K562 (cell line): ENCODE measurements around the gene UQCR11. TPM values are rescaled to one million over a fixed set of nuclear protein-coding genes. Genes with fewer than 3 reads are reported as not detected.

Experiments used
- BRCA1 ChIP-seq, 2 experiments: fragments of 450-650 bp in 1 of 2; sonication (generic) in 1 of 2; formaldehyde crosslinking in 1 of 2; IDR thresholded peaks; 2 replicates each; pipeline versions ENCODE4 v1.5.0 to v1.6.1; 2017 to 2020; ENCODE audit warnings: mild to moderate bottlenecking in 1 of 2, missing genetic modification reagents in 1 of 2
- ESRRB ChIP-seq: fragments of 250-450 bp; sonication (Bioruptor Pico); IDR thresholded peaks from 2 replicates; pipeline ENCODE4 v1.5.0; 2020; ENCODE audit warnings: mild to moderate bottlenecking, moderate library complexity, borderline replicate concordance
- ETS2 ChIP-seq: IDR thresholded peaks from 2 replicates; pipeline ENCODE4 v1.6.1; 2016; ENCODE audit warnings: borderline replicate concordance, missing genetic modification characterization, mild to moderate bottlenecking, moderate library complexity, missing compliant biosample characterization; ENCODE audit not compliant: poor library complexity, severe bottlenecking
- FOS ChIP-seq: IDR thresholded peaks from 3 replicates; pipeline ENCODE4 v1.6.1; 2011; ENCODE audit not compliant: insufficient read length; ENCODE audit errors: extremely low read depth
- GATAD2B ChIP-seq: fragments of 450-650 bp; IDR thresholded peaks from 2 replicates; pipeline ENCODE4 v1.6.1; 2017; ENCODE audit warnings: mild to moderate bottlenecking, borderline replicate concordance
- HCFC1 ChIP-seq: IDR thresholded peaks from 2 replicates; pipeline ENCODE4 v1.6.1; 2012; ENCODE audit warnings: low read depth, low read length, improper control_type of control experiment
- HDAC3 ChIP-seq: fragments of 450-650 bp; IDR thresholded peaks from 2 replicates; pipeline ENCODE4 v1.6.1; 2018; ENCODE audit warnings: borderline replicate concordance, mild to moderate bottlenecking, moderate library complexity; ENCODE audit not compliant: partially characterized antibody
- HEY1 ChIP-seq: fragments of 250-450 bp; sonication (Bioruptor Pico); IDR thresholded peaks from 2 replicates; pipeline ENCODE4 v1.5.0; 2020; ENCODE audit warnings: mild to moderate bottlenecking, moderate library complexity, borderline replicate concordance
- KDM5B ChIP-seq: fragments of 200-600 bp; sonication (generic); IDR thresholded peaks from 2 replicates; pipeline ENCODE4 v1.6.1; 2012; ENCODE audit warnings: low read depth, mild to moderate bottlenecking, moderate library complexity, low read length, control low read depth, inconsistent platforms; ENCODE audit not compliant: insufficient replicate concordance
- KLF6 ChIP-seq: fragments of 250-450 bp; sonication (Bioruptor Pico); IDR thresholded peaks from 2 replicates; pipeline ENCODE4 v1.4.0; 2020; ENCODE audit warnings: mild to moderate bottlenecking, moderate library complexity, borderline replicate concordance
- NCOA2 ChIP-seq, 2 experiments: fragments of 450-650 bp; IDR thresholded peaks; 2 replicates each; pipeline ENCODE4 v1.6.1; 2018; ENCODE audit warnings: mild to moderate bottlenecking in 2 of 2, moderate library complexity in 1 of 2; ENCODE audit not compliant: partially characterized antibody in 2 of 2
- NFATC3 ChIP-seq: fragments of 450-650 bp; IDR thresholded peaks from 2 replicates; pipeline ENCODE4 v1.6.1; 2017; ENCODE audit warnings: mild to moderate bottlenecking
- POLR2AphosphoS5 ChIP-seq: IDR thresholded peaks from 2 replicates; pipeline ENCODE4 v1.6.1; 2011; ENCODE audit warnings: mild to moderate bottlenecking, low read depth, low read length, moderate library complexity; ENCODE audit not compliant: control insufficient read depth, insufficient read depth
- PYGO2 ChIP-seq: fragments of 450-650 bp; IDR thresholded peaks from 2 replicates; pipeline ENCODE4 v1.6.1; 2016; ENCODE audit warnings: mild to moderate bottlenecking, missing genetic modification characterization, moderate library complexity, missing compliant biosample characterization
- RBM39 ChIP-seq: fragments of 200-400 bp; formaldehyde crosslinking; optimal IDR thresholded peaks from 2 replicates; pipeline ENCODE3; 2018; ENCODE audit warnings: low read depth, low read length
- SMAD2 ChIP-seq: fragments of 150-350 bp; IDR thresholded peaks from 2 replicates; pipeline ENCODE4 v1.6.1; 2014; ENCODE audit warnings: low read depth, mild to moderate bottlenecking, low read length
- SPI1 ChIP-seq: IDR thresholded peaks from 2 replicates; pipeline ENCODE4 v1.6.1; 2011; ENCODE audit warnings: low read depth, low read length, control low read depth, borderline replicate concordance
- SREBF2 ChIP-seq: sonication (generic); formaldehyde crosslinking; IDR thresholded peaks from 2 replicates; pipeline ENCODE4 v1.4.0; 2020; ENCODE audit warnings: mild to moderate bottlenecking, missing genetic modification reagents
- ZNF398 ChIP-seq: fragments of 250-450 bp; sonication (Bioruptor Pico); IDR thresholded peaks from 2 replicates; pipeline ENCODE4 v1.8.0; 2021; ENCODE audit warnings: moderate library complexity, mild to moderate bottlenecking, inconsistent platforms
- ZNF75A ChIP-seq: fragments of 450-650 bp; formaldehyde crosslinking; IDR thresholded peaks from 2 replicates; pipeline ENCODE4 v1.4.0; 2020; ENCODE audit warnings: mild to moderate bottlenecking
- ZNF764 ChIP-seq: fragments of 250-450 bp; sonication (Bioruptor Pico); IDR thresholded peaks from 2 replicates; pipeline ENCODE4 v1.4.0; 2020; ENCODE audit warnings: low read depth, mild to moderate bottlenecking, moderate library complexity
- polyA plus RNA-seq, 8 experiments: library from polyadenylated mRNA; depleted of rRNA in 4 of 8; stranded (reverse) in 5 of 8; unstranded in 3 of 8; fragments of >200 nt; fragmentation: Nextera tagmentation in 2 of 8; fragmentation: Illumina TruSeq in 1 of 8; extraction: Ambion mirVana in 2 of 8; extraction: Trizol in 1 of 8; gene quantifications; 2 replicates each; pipeline versions ENCODE4 v1.2.1 to v1.2.3, GENCODE V29; 2011 to 2014; ENCODE audit warnings: inconsistent platforms in 1 of 8, missing spikeins in 1 of 8
- total RNA-seq, 7 experiments: library from RNA; depleted of rRNA in 6 of 7; stranded (reverse); fragments of >200 nt in 6 of 7; fragmentation: Illumina TruSeq in 2 of 7; extraction: Trizol in 2 of 7; gene quantifications; 2 replicates each; pipeline versions ENCODE4 v1.2.1 to v1.2.3, GENCODE V29; 2011 to 2021; ENCODE audit warnings: low replicate concordance in 1 of 7
- TF ChIP-seq, protein P1 (sequence below): fragments of 450-650 bp; IDR thresholded peaks from 2 replicates; pipeline ENCODE4 v1.6.1; 2017; ENCODE audit warnings: antibody characterized with exemption, mild to moderate bottlenecking

The UQCR11 gene
- total and polyA plus RNA-seq, 9 of the 15 experiments (the other 6 are each of a cell fraction or from before 2014, with no cell fraction given): 57.6 to 394 (median 259) TPM

DNA sequence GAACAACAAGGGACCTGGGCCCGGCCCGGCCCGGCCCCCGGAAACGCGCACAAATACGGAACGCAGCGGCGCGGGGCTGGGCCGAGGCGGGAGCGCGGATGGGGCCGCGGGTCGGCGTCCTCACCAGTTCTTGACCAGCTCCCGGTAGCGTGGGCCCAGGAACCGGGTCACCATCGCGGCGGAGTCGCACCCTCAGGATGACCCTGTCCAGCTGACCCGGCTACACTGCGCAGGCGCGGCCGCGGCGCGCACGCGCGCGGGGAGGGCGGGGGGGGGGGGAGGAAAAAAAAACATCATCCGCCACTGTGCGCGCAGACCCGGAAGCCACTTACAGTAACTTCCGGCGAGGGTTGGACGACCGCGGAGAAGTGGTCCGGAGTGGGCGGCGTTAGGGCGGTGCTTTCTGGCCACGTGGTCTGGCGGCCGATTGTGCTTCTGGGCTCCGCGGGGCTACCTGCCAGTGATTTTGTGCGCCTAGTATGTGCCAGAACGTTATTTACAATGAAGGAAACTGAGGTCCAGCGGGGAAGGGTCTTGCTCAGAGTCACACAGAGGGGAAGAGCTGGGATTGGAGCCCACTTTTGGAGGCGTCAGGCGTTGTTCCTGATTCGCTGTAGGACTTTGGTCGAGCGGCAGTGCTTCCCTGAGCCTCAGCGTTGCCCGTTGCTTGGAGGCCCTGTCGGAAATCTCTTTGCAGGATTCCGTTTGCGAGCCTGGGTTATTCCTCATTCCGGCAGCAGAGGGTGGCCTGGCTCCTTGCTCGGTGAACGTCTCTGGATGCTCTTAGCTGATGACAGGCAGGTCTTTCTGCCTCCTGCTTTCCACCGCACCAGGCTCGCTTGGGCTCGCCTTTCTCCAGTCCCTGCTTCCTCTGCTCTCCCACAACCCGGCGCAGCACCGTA, at the start of gene UQCR11 (continued):
- TF ChIP-seq ETS2 (tag) (no peak), ZNF764 (CRISPR knock-in tag) (no peak), BRCA1 (IDR thresholded peaks at IDR 0.05) (no peak), BRCA1 (CRISPR knock-in tag; IDR thresholded peaks at IDR 0.05) (no peak), SMAD2 (no peak), ZNF75A (0 out of 2 replicates have a peak, but pooled peaks have one; percentile 70), KLF6 (CRISPR knock-in tag) (no peak), NFATC3 (peak; percentile 100), POLR2AphosphoS5 (no peak; the same call in 1 of the 2 replicates), RBM39 (peak; percentile 29), ESRRB (CRISPR knock-in tag) (no peak), PYGO2 (tag) (no peak), HDAC3 (no peak), FOS (peak; percentile 44), SREBF2 (CRISPR knock-in tag) (no peak), HEY1 (no peak), KDM5B (peak; percentile 52), NCOA2 (IDR thresholded peaks at IDR 0.05; ENCODE audit: partially characterized antibody in 2 of 2) (no peak), HCFC1 (peak; percentile 29; the same call in 1 of the 2 replicates), GATAD2B (0 out of 2 replicates have a peak, but pooled peaks have one; percentile 19), SPI1 (no peak), ZNF398 (CRISPR knock-in tag) (no peak)
- TF ChIP-seq, protein P1, sequence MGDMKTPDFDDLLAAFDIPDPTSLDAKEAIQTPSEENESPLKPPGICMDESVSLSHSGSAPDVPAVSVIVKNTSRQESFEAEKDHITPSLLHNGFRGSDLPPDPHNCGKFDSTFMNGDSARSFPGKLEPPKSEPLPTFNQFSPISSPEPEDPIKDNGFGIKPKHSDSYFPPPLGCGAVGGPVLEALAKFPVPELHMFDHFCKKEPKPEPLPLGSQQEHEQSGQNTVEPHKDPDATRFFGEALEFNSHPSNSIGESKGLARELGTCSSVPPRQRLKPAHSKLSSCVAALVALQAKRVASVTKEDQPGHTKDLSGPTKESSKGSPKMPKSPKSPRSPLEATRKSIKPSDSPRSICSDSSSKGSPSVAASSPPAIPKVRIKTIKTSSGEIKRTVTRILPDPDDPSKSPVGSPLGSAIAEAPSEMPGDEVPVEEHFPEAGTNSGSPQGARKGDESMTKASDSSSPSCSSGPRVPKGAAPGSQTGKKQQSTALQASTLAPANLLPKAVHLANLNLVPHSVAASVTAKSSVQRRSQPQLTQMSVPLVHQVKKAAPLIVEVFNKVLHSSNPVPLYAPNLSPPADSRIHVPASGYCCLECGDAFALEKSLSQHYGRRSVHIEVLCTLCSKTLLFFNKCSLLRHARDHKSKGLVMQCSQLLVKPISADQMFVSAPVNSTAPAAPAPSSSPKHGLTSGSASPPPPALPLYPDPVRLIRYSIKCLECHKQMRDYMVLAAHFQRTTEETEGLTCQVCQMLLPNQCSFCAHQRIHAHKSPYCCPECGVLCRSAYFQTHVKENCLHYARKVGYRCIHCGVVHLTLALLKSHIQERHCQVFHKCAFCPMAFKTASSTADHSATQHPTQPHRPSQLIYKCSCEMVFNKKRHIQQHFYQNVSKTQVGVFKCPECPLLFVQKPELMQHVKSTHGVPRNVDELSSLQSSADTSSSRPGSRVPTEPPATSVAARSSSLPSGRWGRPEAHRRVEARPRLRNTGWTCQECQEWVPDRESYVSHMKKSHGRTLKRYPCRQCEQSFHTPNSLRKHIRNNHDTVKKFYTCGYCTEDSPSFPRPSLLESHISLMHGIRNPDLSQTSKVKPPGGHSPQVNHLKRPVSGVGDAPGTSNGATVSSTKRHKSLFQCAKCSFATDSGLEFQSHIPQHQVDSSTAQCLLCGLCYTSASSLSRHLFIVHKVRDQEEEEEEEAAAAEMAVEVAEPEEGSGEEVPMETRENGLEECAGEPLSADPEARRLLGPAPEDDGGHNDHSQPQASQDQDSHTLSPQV: no peak
